NCI-H748 treated with DMSO at 0.1 percent for 48 hours (cell line): ENCODE results near the gene DDR2.
"Not testable (repeated sequence)": the region's sequence is repeated elsewhere in the genome, so short reads cannot be mapped to it uniquely, and the experiment has no call there.

Source experiments
- DNase-seq: peaks from one replicate; lab custom pipeline; 2025; lab: John Stamatoyannopoulos, UW

Gene DDR2

DNA sequence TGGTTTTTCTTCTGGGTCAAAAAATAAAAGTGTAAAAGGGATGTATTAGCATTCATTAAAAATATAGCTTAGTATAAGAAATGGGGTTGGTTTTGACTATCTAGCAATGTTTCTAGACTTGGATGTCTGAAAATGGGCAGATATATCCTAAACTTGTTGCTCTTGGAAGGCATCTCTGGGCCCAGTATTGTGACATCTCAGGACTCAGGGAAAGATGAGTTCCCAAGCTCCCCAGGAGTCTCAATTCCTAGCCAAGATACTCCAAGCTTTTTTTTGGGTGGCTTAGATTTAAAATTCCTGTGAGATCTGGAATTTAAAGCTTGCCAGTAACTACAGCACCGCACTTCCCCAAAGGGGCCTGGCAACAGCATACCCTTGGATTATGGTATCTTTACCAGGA lies 146.8 kb downstream of the DDR2 start:
- DNase-seq: no peak

GRCh38 chr1:162782671-162783070 lies 150.4 kb downstream of the DDR2 start:
- no peak for DNase-seq

DNA sequence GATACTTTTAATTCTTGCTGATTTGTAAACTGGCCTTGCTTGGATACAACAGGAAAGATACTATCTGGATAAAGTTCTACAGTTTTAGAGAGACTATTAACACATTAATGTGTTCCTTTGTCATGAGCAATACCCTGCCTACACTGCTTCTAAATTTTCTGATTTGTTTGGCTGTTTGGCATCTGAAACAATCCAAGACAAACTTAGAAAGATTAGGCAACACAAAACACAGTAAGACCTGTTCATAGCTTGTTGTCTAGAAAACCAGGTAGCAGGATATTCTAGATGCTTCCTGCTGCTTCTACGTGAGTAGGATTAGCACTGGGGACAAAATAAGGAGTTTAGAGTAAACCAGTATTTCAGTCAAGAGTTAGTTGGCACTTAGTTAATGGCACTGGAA lies 152.7 kb downstream of the DDR2 start:
- DNase-seq: not testable (repeated sequence)

GRCh38 chr1:162788783-162789182 lies 156.5 kb downstream of the DDR2 start:
- not testable (repeated sequence) for DNase-seq

- DNase-seq: peak; percentile 59
Observed at GRCh38 chr1:162790303-162790984, 158.2 kb downstream of the DDR2 start, which contains the start of gene HSD17B7. HSD17B7 (plus strand) TSS chr1:162790702; CDS start chr1:162790801, 99 bp downstream.

DNA sequence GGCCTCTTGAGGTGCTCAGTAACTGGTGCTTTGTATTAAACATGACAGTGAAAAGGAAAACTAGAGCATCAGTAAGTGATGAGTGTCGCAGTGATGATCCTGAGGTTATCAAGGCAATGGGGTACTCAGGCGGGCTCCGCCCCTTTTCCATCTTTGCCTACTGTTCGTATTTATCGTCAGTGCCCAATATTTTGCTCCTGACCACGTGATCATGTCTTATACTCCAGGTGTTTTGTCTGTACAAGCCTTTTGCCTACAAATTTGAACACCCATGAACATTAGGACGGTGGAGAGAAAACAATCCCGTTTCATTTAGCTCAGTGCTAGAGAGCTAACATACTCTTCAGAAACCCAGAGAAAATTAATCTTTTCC lies 158.7 kb downstream of the DDR2 start:
- DNase-seq: peak; percentile 7

DNA sequence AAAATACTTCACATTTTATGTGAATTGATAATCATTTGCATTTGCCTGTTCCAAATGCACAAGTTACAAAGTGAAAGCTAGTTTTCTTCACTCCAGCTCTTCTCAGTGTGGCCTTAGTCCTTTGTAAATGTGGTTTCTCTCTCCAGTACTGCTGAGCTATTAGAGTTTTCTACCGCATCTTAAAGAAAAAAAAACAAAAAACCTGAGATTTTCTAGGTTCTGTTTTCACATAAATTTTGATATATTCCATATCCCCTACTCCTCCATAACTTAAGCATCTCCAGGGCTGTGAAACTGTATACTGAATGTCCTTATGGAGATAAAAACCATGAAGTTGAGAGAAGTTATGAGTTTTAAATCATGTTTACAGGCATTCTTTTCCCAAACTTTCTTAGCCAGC lies 162.0 kb downstream of the DDR2 start:
- DNase-seq: not testable (repeated sequence)

DNA sequence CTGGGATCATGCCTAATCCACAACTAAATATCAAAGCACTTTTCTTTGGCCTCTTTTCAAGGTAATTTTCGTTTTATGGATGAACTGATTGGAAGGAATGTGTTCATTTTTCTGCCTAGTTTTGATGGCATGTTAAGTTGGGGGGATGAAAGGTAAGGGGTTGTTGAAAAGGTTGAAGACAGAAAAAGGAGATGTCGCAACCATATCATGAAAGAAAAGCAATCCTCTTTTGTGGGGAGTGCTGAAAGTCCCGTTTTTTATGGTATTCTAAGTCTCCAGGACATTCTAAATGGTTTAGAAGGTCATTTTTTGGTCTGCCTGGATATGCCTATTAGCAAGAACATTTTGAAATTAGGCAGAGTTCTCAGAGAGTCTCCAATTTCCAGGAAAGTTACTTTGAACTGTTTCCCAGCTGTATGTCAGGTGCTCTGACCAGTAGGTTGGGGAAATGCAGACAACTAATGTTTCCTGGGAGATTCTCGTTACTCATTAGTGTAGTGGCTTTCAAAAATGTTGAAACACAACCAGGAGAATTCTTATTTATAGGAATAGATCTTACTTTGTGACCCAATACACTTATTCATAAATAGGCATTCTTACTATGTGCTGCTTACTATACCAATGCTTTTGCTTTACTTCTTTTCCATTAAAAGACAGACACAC lies 164.5 kb downstream of the DDR2 start:
- DNase-seq: not testable (repeated sequence)

DNA sequence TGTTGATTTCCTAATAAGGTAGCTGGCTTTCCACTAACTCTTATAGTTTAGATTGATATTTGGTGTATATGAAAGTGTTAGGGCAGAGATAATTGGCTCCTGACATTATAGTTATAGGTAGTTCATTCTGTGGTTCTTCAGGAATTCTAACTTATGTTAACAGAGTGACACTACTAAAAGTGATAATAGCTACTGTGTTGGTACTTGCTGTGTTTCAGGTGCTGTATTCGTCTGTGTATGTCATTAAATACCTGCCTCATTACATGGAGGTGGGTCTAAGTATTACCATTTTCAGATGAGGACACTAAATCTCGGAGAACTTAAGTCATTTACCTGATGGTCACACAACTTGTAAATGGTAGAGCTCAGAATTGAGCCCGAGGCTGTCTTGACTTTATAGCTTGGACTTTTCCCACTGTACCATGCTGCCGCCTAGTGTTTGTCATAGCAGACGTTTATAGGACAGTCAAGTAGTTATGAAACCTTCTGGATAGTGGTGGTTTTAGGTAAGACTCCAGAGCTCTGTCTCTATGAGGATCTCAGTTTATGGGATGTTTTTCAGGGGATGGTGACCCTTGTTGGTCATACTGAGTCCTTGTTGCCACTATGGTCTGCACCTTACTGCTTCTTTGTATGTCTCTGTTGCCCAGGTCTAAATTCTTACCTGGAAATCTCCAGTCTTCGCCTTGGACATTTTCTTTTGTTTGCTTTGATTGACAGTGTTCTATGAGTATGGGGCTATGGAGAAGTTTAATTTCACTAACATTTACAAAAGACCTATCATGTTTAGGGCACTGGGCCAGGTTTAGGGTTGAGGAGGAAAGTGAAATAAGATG lies 167.9 kb downstream of the DDR2 start:
- DNase-seq: not testable (repeated sequence)

- not testable (repeated sequence) for DNase-seq
Observed at GRCh38 chr1:162807503-162807902, 175.2 kb downstream of the DDR2 start.

GRCh38 chr1:162812357-162812756 lies 180.1 kb downstream of the DDR2 start:
- DNase-seq: not testable (repeated sequence)

- not testable (repeated sequence) for DNase-seq
Observed at GRCh38 chr1:162818136-162818535, 185.9 kb downstream of the DDR2 start.

DNA sequence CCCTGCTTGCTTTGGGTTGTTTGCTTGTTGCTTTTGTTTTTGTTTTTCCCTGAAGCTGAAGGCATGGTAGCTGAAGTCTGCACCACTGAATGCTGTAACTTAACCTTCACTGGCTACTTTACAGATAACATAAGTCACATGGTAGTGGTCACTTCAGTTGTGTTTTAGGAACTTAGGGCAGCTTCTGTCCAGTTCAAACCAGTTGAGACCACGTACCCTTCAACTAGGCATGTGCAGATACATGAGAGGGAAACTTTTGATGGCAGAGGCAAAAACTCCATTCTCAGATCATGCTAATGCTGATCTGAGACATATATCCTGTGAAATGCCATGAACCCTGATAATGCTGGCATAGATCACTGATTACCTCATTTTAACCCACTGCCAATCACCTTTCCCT lies 186.4 kb downstream of the DDR2 start:
- DNase-seq: not testable (repeated sequence)

DNA sequence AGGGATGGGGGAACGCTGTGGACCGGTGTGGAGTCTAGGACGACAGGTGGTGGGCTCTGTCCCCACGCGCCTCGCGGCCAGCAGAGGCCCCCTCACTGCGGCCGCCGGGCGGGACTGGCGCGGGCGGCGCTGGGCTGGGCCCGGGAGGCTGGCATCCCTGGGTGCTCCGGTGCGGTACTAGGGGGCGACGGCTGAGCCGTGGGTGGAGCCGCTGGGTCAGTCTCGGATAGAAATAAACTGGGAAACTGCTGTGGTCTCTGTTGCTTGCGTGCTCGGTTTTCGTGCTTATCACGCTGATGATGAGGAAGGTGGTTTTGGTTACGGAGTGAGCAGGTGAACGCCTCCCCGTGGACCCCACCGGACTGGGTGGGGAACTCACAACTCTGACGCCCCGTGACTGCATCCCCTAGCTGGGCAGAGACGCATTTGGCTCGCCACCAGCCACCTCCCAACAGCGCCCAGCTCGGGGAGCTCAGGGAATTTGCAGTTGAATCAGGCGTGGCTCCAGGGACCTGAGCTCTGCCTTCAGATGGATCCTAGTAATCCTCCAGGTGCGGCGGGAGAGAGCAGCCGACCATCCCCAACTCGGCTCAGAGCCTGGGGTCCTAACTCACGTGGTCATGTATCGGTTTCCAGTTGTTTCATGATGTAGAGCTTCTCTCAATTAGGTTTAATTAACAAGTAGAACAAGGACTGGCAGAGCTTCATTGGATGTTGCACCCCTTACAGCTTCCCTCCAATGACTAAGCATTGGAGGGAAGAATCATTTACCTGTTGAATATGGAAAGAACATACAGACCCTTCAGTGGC lies 190.3 kb downstream of the DDR2 start:
- peak; percentile 66 for DNase-seq

DNA sequence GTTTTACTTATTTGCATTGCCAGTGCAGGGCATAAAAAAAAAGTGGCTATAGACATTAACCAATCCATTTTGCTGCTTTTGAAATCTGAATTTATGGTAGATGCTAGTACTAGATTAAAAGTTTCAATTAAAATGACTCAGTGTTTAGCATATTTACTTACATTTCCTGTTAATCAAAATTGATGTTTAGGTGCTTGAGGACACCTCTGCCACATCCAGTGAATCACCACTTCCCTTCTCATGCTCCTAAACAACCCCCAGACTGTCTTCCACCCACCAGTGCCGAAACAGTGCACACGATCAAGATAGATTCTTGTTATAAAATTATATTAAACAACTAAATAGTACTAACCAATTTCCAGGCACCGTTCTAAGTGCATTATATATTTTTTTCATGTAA lies 191.0 kb downstream of the DDR2 start:
- DNase-seq: no peak

GRCh38 chr1:162823771-162824525 lies 191.7 kb downstream of the DDR2 start:
- DNase-seq: no peak

DNA sequence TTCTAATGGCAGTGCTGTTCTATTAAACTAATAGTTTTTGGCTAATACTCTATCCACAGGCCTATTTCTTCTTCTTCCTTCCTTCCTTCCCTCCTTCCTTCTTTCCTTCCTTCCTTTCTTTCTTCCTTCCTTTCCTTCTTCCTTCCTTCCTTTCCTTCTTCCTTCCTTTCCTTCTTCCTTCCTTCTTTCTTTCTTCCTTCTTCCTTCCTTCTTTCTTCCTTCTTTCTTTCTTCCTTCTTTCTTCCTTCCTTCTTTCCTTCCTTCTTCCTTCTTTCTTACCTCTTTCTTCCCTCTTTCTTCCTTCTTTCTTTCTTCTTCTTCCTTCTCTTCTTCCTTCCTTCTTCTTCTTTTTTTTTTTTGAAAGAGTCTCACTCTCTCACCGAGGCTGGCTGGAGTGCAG lies 197.0 kb downstream of the DDR2 start:
- no peak for DNase-seq

DNA sequence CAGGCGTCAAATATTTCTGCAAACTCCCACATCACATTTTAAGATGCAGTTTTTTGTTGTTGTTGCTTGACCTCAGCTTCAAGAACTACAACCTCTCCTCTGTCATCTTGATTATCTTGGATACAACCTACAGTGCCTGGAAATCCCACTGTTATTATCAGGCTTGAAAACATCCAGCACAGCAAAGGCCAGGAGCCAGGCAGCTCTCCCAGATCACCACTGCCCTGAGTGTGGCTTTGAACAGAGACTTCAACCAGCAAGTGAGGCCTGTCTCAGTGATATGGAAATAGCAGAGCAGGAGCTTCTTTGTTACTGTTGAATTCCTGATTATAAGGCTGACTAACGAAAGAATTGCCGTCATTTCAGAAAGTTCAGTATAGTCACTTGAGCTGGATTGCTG lies 200.2 kb downstream of the DDR2 start:
- DNase-seq: no peak

- DNase-seq: no peak
Observed at GRCh38 chr1:162835157-162835899, 203.1 kb downstream of the DDR2 start.
